HEK293 (cell line): Measurements from ENCODE around the gene NXN.

Experiments used
- CTCF ChIA-PET: fragments of 350-600 bp; formaldehyde crosslinking; extraction: SDS; loops from one replicate; lab custom pipeline; 2021; ENCODE audit warnings: antibody characterized with exemption; lab: Yijun Ruan, JAX
- POLR2A ChIA-PET: fragments of 300-600 bp; formaldehyde crosslinking; extraction: SDS; loops from one replicate; lab custom pipeline; 2020; ENCODE audit warnings: antibody characterized with exemption, inconsistent platforms; lab: Yijun Ruan, JAX
- H3K27ac ChIP-seq: fragments of 200-500 bp; sonication (Bioruptor generic); 2 replicates; pipeline ENCODE4 v1.5.1; 2014; ENCODE audit warnings: low read depth, low read length, control low read depth, inconsistent platforms; ENCODE audit errors: extremely low read depth
- H3K36me3 ChIP-seq, 2 experiments: fragments of 200-500 bp in 1 of 2; sonication (Bioruptor generic) in 1 of 2; 1 replicate in 1 of 2; 2 replicates in 1 of 2; pipeline ENCODE4 v1.5.1; 2014 to 2017; ENCODE audit warnings: inconsistent platforms in 2 of 2, low read length in 2 of 2; ENCODE audit not compliant: control insufficient read depth in 2 of 2, insufficient read depth in 1 of 2
- H3K4me1 ChIP-seq: fragments of 200-500 bp; sonication (Bioruptor generic); 2 replicates; pipeline ENCODE4 v1.5.1; 2014; ENCODE audit warnings: mild to moderate bottlenecking, low read length, inconsistent platforms; ENCODE audit not compliant: control insufficient read depth, insufficient read depth
- H3K4me3 ChIP-seq: 2 replicates; pipeline ENCODE4 v1.5.1; 2011; ENCODE audit warnings: low read depth, mild to moderate bottlenecking, control low read depth, low read length, moderate library complexity
- H3K9me3 ChIP-seq: fragments of 200-500 bp; sonication (Bioruptor generic); 2 replicates; pipeline ENCODE4 v1.5.1; 2014; ENCODE audit warnings: low read depth, low read length, inconsistent platforms; ENCODE audit not compliant: control insufficient read depth, insufficient read depth
- CTCF ChIP-seq: fragments of 450-650 bp; formaldehyde crosslinking; IDR thresholded peaks from 2 replicates; pipeline ENCODE4 v1.5.1; 2016; ENCODE audit warnings: missing biosample characterization, missing genetic modification characterization
- FEZF1 ChIP-seq: fragments of 450-650 bp; formaldehyde crosslinking; IDR thresholded peaks from 2 replicates; pipeline ENCODE4 v1.5.1; 2016; ENCODE audit warnings: missing biosample characterization, missing genetic modification characterization
- PRDM10 ChIP-seq: fragments of 450-650 bp; formaldehyde crosslinking; IDR thresholded peaks from 2 replicates; pipeline ENCODE4 v1.5.1; 2016; ENCODE audit warnings: missing biosample characterization, missing genetic modification characterization
- ZEB2 ChIP-seq: fragments of 450-650 bp; formaldehyde crosslinking; IDR thresholded peaks from 2 replicates; pipeline ENCODE4 v1.5.1; 2016; ENCODE audit warnings: missing biosample characterization, missing genetic modification characterization
- ZIC2 ChIP-seq: fragments of 450-650 bp; formaldehyde crosslinking; IDR thresholded peaks from 2 replicates; pipeline ENCODE4 v1.5.1; 2016; ENCODE audit warnings: missing biosample characterization, missing genetic modification characterization
- ZNF19 ChIP-seq: fragments of 450-650 bp; formaldehyde crosslinking; IDR thresholded peaks from 2 replicates; pipeline ENCODE4; 2016; ENCODE audit warnings: missing biosample characterization, missing genetic modification characterization, low read depth
- ZNF23 ChIP-seq: fragments of 450-650 bp; formaldehyde crosslinking; IDR thresholded peaks from 2 replicates; pipeline ENCODE4 v1.5.1; 2016; ENCODE audit warnings: missing biosample characterization, missing genetic modification characterization, borderline replicate concordance
- ZNF292 ChIP-seq: fragments of 450-650 bp; formaldehyde crosslinking; IDR thresholded peaks from 2 replicates; pipeline ENCODE4 v1.5.1; 2016; ENCODE audit warnings: low read depth, missing biosample characterization, missing genetic modification characterization, borderline replicate concordance
- ZNF324 ChIP-seq: fragments of 450-650 bp; formaldehyde crosslinking; IDR thresholded peaks from 2 replicates; pipeline ENCODE4 v1.5.1; 2016; ENCODE audit warnings: missing biosample characterization, missing genetic modification characterization
- ZNF398 ChIP-seq: fragments of 450-650 bp; formaldehyde crosslinking; IDR thresholded peaks from 2 replicates; pipeline ENCODE4 v1.5.1; 2017; ENCODE audit warnings: missing biosample characterization, missing genetic modification characterization
- ZNF416 ChIP-seq: fragments of 450-650 bp; formaldehyde crosslinking; IDR thresholded peaks from 2 replicates; pipeline ENCODE4 v1.5.1; 2016; ENCODE audit warnings: missing biosample characterization, missing genetic modification characterization
- ZNF518A ChIP-seq: fragments of 450-650 bp; formaldehyde crosslinking; conservative IDR thresholded peaks from 2 replicates; pipeline ENCODE4 v1.5.1; 2016; ENCODE audit warnings: low read depth, missing biosample characterization, missing genetic modification characterization
- ZNF639 ChIP-seq: fragments of 450-650 bp; formaldehyde crosslinking; IDR thresholded peaks from 2 replicates; pipeline ENCODE4 v1.5.1; 2016; ENCODE audit warnings: missing biosample characterization, missing genetic modification characterization
- ZNF677 ChIP-seq: fragments of 450-650 bp; IDR thresholded peaks from 2 replicates; pipeline ENCODE4 v1.5.0; 2018; ENCODE audit warnings: missing biosample characterization, mild to moderate bottlenecking, missing genetic modification characterization, moderate library complexity
- ZSCAN18 ChIP-seq: fragments of 450-650 bp; formaldehyde crosslinking; IDR thresholded peaks from 2 replicates; pipeline ENCODE4 v1.5.1; 2016; ENCODE audit warnings: missing biosample characterization, missing genetic modification characterization

NXN gene

GRCh38 chr17:998111-998510 lies 18.5 kb upstream of the NXN start (continued):
- TF ChIP-seq FEZF1 (tag by site-specific recombination) (no peak), ZNF398 (tag by site-specific recombination) (no peak)

GRCh38 chr17:996554-997344 lies 17.2 kb upstream of the NXN start, which contains the start of gene TIMM22:
TSS of gene TIMM22 (plus strand) at chr17:997129. CDS start at chr17:997143, 14 bp downstream.
- H3K9me3 ChIP-seq, result no peaks in the 10 kb centered on the region
- H3K4me1 ChIP-seq, result peaks cover 14% of the 10 kb centered on the region
- peak within 1 kb of the TSS; percentile 67 for H3K4me3 ChIP-seq
- ChIA-PET CTCF (interaction anchor here (0.6 to 3.3 kb wide), 54 partner anchors 10 to 851 kb away, joined by 3 to 24 read pairs (median 3); partner anchors contain the start of genes NXN and VPS53), POLR2A (interaction anchor here (0.6 to 1.9 kb wide), 16 partner anchors 9 to 831 kb away, joined by 3 to 21 read pairs (median 5); partner anchors contain the start of genes GLOD4, MRM3 and NXN)
- H3K36me3 ChIP-seq, result peaks cover 11 to 35% of the 10 kb centered on the region in 2 experiments
- H3K27ac ChIP-seq, result peak within 1 kb of the TSS; percentile 93
- peak; percentile 99 for TF ChIP-seq CTCF (tag by site-specific recombination)
- 0 out of 2 replicates have a peak, but pooled peaks have one; percentile 21 for TF ChIP-seq ZNF518A (tag by site-specific recombination)
- no peak for TF ChIP-seq ZNF292 (tag by site-specific recombination)
- peak; percentile 99 for TF ChIP-seq ZNF639 (tag by site-specific recombination)
- TF ChIP-seq ZNF677, result no peak
- no peak for TF ChIP-seq ZNF19
- TF ChIP-seq ZNF23 (tag by site-specific recombination), result no peak
- TF ChIP-seq PRDM10 (tag by site-specific recombination), result peak; percentile 41; the same call in 1 of the 2 replicates
- TF ChIP-seq ZEB2, result peak; percentile 96
- peak; percentile 29; the same call in 1 of the 2 replicates for TF ChIP-seq ZNF416
- TF ChIP-seq ZSCAN18 (tag by site-specific recombination), result peak; percentile 89
- TF ChIP-seq ZNF324, result peak; percentile 99
- peak; percentile 70 for TF ChIP-seq ZIC2
- peak; percentile 63 for TF ChIP-seq ZNF398 (tag by site-specific recombination)
